Measurements from ENCODE around the gene ZNF644.

- no peak for TF ChIP-seq EZH2phosphoT487 (IDR thresholded peaks at IDR 0.05; ENCODE audit: low read length)
- TF ChIP-seq CTCF (IDR thresholded peaks at IDR 0.05; ENCODE audit: low read length) = no peak
Measured at GRCh38 chr1:90876101-90876500, 145.7 kb downstream of the ZNF644 start.
